Esophagus (tissue), 2 donors: ENCODE results near the gene COL24A1. TPM values are rescaled to one million over a fixed set of nuclear protein-coding genes. Genes with fewer than 3 reads are reported as not detected.

Experiments used
- H3K27ac ChIP-seq, 2 donors: one replicate each; pipeline ENCODE4 v1.5.1; 2013; ENCODE audit warnings: low read depth in 2 of 2, mild to moderate bottlenecking in 2 of 2, inconsistent platforms in 1 of 2, low read length in 1 of 2, moderate library complexity in 1 of 2
- H3K27me3 ChIP-seq, 2 donors: one replicate each; pipeline ENCODE4 v1.6.1; 2013; ENCODE audit warnings: low read length in 2 of 2, control low read depth in 1 of 2, mild to moderate bottlenecking in 1 of 2; ENCODE audit not compliant: insufficient read depth in 2 of 2, control insufficient read depth in 1 of 2
- H3K36me3 ChIP-seq, 2 donors: one replicate each; pipeline ENCODE4 v1.6.1; 2013; ENCODE audit warnings: low read length in 1 of 2; ENCODE audit not compliant: control insufficient read depth in 2 of 2, insufficient read depth in 2 of 2
- H3K4me1 ChIP-seq, 2 donors: one replicate each; pipeline ENCODE4 v1.6.1; 2013; ENCODE audit warnings: low read length in 1 of 2; ENCODE audit not compliant: control insufficient read depth in 2 of 2, insufficient read depth in 2 of 2
- H3K4me3 ChIP-seq, 2 donors: one replicate each; pipeline ENCODE4 v1.5.1; 2013; ENCODE audit warnings: low read length in 2 of 2, mild to moderate bottlenecking in 2 of 2, low read depth in 1 of 2, moderate library complexity in 1 of 2
- H3K9me3 ChIP-seq, 2 donors: one replicate each; pipeline ENCODE4 v1.6.1; 2013; ENCODE audit warnings: mild to moderate bottlenecking in 2 of 2, low read depth in 1 of 2, low read length in 1 of 2, moderate library complexity in 1 of 2; ENCODE audit not compliant: control insufficient read depth in 2 of 2, insufficient read depth in 1 of 2
- WGBS, 2 donors: extraction: QIAGEN DNeasy Blood & Tissue Kit; methylation state at CpG; one replicate each; pipeline ENCODE4 v1.1.7; 2013; 5-methylcytosine and 5-hydroxymethylcytosine counted together
- polyA plus RNA-seq, 2 donors: library from polyadenylated mRNA; stranded (reverse); fragments of 200-250 nt; gene quantifications; one replicate each; pipeline ENCODE4 v1.2.3, GENCODE V29; 2013
- donor health status: healthy with polysubstance abuse.
- donor health status: Bipolar disorder and iron deficiency.

The COL24A1 gene
- polyA plus RNA-seq, 2 donors = 0.14 to 0.16 TPM

GRCh38 chr1:86191958-86192357 is 35.4 kb upstream of the COL24A1 start:
- Histone ChIP-seq H3K27ac (no peak overlapping the region), H3K27me3 (no peaks in the 10 kb centered on the region)

GRCh38 chr1:86190873-86191272 is 34.3 kb upstream of the COL24A1 start:
- no peaks in the 10 kb centered on the region for H3K27me3 ChIP-seq
- no peaks in the 10 kb centered on the region for H3K9me3 ChIP-seq
- H3K27ac ChIP-seq = no peak overlapping the region
- no peaks in the 10 kb centered on the region for H3K4me1 ChIP-seq
- no peak overlapping the region for H3K4me3 ChIP-seq
- 90% methylated on average over 1 of the region's 1 CpG for WGBS, 2 donors
- H3K36me3 ChIP-seq = no peaks in the 10 kb centered on the region

More at GRCh38 chr1:86191958-86192357, 35.4 kb upstream of the COL24A1 start:
- Histone ChIP-seq H3K4me1 (no peaks in the 10 kb centered on the region), H3K9me3 (no peaks in the 10 kb centered on the region), H3K4me3 (no peak overlapping the region), H3K36me3 (no peaks in the 10 kb centered on the region)
- 64 to 71% methylated on average over 4 of the region's 4 CpGs for WGBS, 2 donors

DNA sequence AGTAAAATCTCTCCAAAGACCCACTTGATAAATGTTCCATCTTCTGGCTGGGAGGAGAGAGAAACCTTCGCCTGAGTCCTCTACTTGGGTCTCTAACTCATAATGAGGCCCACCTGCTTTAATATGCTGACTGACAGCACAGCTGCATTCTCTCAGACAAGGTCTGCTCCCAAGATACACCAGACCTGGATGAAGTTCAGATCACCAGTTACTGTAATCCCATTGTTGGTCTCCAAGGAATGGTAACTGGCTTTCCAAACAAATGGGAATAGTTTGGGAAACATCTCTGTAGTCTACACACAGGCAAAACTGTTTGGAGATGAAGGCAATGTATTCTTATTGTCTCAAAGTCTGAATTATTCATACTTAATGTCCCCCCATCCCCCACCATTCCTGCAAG is 27.9 kb upstream of the COL24A1 start:
- 70 to 78% methylated on average over 1 of the region's 1 CpG for WGBS, 2 donors

GRCh38 chr1:86183810-86184209 is 27.2 kb upstream of the COL24A1 start:
- Histone ChIP-seq H3K36me3 (no peaks in the 10 kb centered on the region), H3K27ac (no peak overlapping the region), H3K9me3 (peaks cover 0 to 2% of the 10 kb centered on the region in 2 donors), H3K27me3 (no peaks in the 10 kb centered on the region), H3K4me3 (no peak overlapping the region), H3K4me1 (no peaks in the 10 kb centered on the region)
- WGBS, 2 donors = 42 to 44% methylated on average over 1 of the region's 1 CpG

More for the DNA sequence above, 27.9 kb upstream of the COL24A1 start:
- H3K27ac ChIP-seq = no peak overlapping the region
- H3K36me3 ChIP-seq = no peaks in the 10 kb centered on the region
- H3K4me3 ChIP-seq = no peak overlapping the region
- H3K4me1 ChIP-seq = no peaks in the 10 kb centered on the region
- no peaks in the 10 kb centered on the region for H3K27me3 ChIP-seq
- H3K9me3 ChIP-seq = no peaks in the 10 kb centered on the region

GRCh38 chr1:86176226-86176625 is 19.7 kb upstream of the COL24A1 start:
- WGBS, 2 donors = 62 to 63% methylated on average over 5 of the region's 5 CpGs
- H3K4me3 ChIP-seq = no peak overlapping the region
- no peaks in the 10 kb centered on the region for H3K27me3 ChIP-seq
- H3K27ac ChIP-seq = no peak overlapping the region
- no peaks in the 10 kb centered on the region for H3K36me3 ChIP-seq
- no peaks in the 10 kb centered on the region for H3K4me1 ChIP-seq
- H3K9me3 ChIP-seq = peaks cover 0 to 2% of the 10 kb centered on the region in 2 donors

GRCh38 chr1:86175756-86176155 is 19.2 kb upstream of the COL24A1 start:
- Histone ChIP-seq H3K4me3 (no peak overlapping the region), H3K36me3 (no peaks in the 10 kb centered on the region), H3K27me3 (no peaks in the 10 kb centered on the region), H3K4me1 (no peaks in the 10 kb centered on the region), H3K27ac (no peak overlapping the region), H3K9me3 (peaks cover 0 to 2% of the 10 kb centered on the region in 2 donors)
- WGBS, 2 donors = 16 to 22% methylated on average over 5 of the region's 5 CpGs

- no peaks in the 10 kb centered on the region for H3K9me3 ChIP-seq
- no peaks in the 10 kb centered on the region for H3K4me1 ChIP-seq
- no peak overlapping the region for H3K27ac ChIP-seq
- H3K36me3 ChIP-seq = no peaks in the 10 kb centered on the region
- WGBS, 2 donors = 27 to 29% methylated on average over 1 of the region's 1 CpG
- H3K27me3 ChIP-seq = no peaks in the 10 kb centered on the region
- no peak overlapping the region for H3K4me3 ChIP-seq
These were observed 13.1 kb upstream of the COL24A1 start for GRCh38 chr1:86169625-86170024.

DNA sequence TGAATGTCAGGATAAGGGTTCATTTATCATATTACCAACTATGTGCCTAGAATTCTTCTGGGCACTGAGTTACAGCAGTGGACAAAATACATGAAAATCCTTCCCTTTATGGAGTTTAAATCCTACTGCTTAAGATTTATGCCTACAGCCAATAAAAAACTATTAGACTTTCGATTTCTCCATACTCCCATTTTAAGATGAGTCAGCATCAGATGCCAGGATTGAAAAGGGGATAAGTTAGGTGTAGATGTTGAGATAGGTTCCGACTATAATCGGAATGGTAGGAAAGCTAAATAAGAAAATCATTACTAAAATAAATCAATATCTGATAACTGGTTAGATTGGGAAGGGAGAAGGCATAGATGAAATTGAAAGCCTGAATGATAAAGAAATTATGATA is 3.2 kb upstream of the COL24A1 start:
- Histone ChIP-seq H3K27ac (no peak overlapping the region), H3K4me1 (peaks cover 6 to 9% of the 10 kb centered on the region in 2 donors), H3K36me3 (no peaks in the 10 kb centered on the region), H3K9me3 (peaks cover 0 to 2% of the 10 kb centered on the region in 2 donors), H3K4me3 (no peak overlapping the region), H3K27me3 (peaks cover 0 to 2% of the 10 kb centered on the region in 2 donors)
- 76 to 84% methylated on average over 3 of the region's 3 CpGs for WGBS, 2 donors

- Histone ChIP-seq H3K9me3 (peaks cover 0 to 2% of the 10 kb centered on the region in 2 donors), H3K27me3 (peaks cover 0 to 4% of the 10 kb centered on the region in 2 donors), H3K4me3 (peak overlapping the region; percentile 35 to 38), H3K36me3 (no peaks in the 10 kb centered on the region), H3K4me1 (peaks cover 6 to 11% of the 10 kb centered on the region in 2 donors), H3K27ac (peak overlapping the region in 1 of 2 donors; percentile 20)
- 1% methylated on average over 40 of the region's 40 CpGs for WGBS, 2 donors
These were observed 586 bp downstream of the COL24A1 start for GRCh38 chr1:86155807-86156565.
